Cardiac muscle cell (in vitro differentiated cells and primary cell): Measurements from ENCODE around the gene SAMD15. TPM values are rescaled to one million over a fixed set of nuclear protein-coding genes. Genes with fewer than 3 reads are reported as not detected.

Experiments used
- DNase-seq, 2 donors: peaks; one replicate each; pipeline versions ENCODE4 v3.0.0 to v3.0.0-alpha.2; 2010 to 2017; ENCODE audit warnings: low read depth in 1 of 2, low spot score in 1 of 2
- H3K27ac ChIP-seq: fragments of 200-600 bp; sonication (generic); 2 replicates; pipeline ENCODE4 v1.5.1; 2016
- H3K27me3 ChIP-seq: fragments of 200-600 bp; sonication (generic); 2 replicates; pipeline ENCODE4 v1.6.0; 2016; ENCODE audit warnings: control low read depth
- H3K36me3 ChIP-seq: fragments of 200-600 bp; sonication (generic); 2 replicates; pipeline ENCODE4 v1.5.1; 2016; ENCODE audit warnings: control low read depth
- H3K4me1 ChIP-seq: fragments of 200-600 bp; sonication (generic); 2 replicates; pipeline ENCODE4 v1.8.1; 2017; ENCODE audit warnings: low read depth, mild to moderate bottlenecking, mixed run types
- H3K4me3 ChIP-seq: fragments of 200-600 bp; sonication (generic); 2 replicates; pipeline ENCODE4 v1.5.1; 2016; ENCODE audit warnings: mild to moderate bottlenecking
- H3K9me3 ChIP-seq: fragments of 200-600 bp; sonication (generic); 2 replicates; pipeline ENCODE4 v1.5.1; 2017; ENCODE audit warnings: low read depth, mild to moderate bottlenecking, control low read depth
- CTCF ChIP-seq: IDR thresholded peaks from 2 replicates; pipeline ENCODE4 v1.5.1; 2012; ENCODE audit warnings: low read depth, mild to moderate bottlenecking, low read length
- polyA plus RNA-seq: library from polyadenylated mRNA; unstranded; fragments of >200 nt; fragmentation: Nextera tagmentation; extraction: Ambion mirVana; gene quantifications from 2 replicates; pipeline ENCODE4 v1.2.1, GENCODE V29; 2016
- total RNA-seq: library from RNA; depleted of rRNA; stranded (reverse); fragments of >200 nt; gene quantifications from 2 replicates; pipeline ENCODE4 v1.2.3, GENCODE V29; 2016

The SAMD15 gene
- total and polyA plus RNA-seq, 2 experiments from 2014 or later: 2.1 to 2.2 TPM

GRCh38 chr14:77375973-77376770 is 1.0 kb upstream of the SAMD15 start:
- Histone ChIP-seq H3K27me3 (no peaks in the 10 kb centered on the region), H3K36me3 (no peaks in the 10 kb centered on the region), H3K4me3 (peak overlapping the region; percentile 98), H3K9me3 (no peaks in the 10 kb centered on the region), H3K4me1 (peaks cover 17% of the 10 kb centered on the region), H3K27ac (peak overlapping the region; percentile 86)
- no peak for TF ChIP-seq CTCF
- DNase-seq: peak in 1 of 2 donors; percentile 3

- no peaks in the 10 kb centered on the region for H3K9me3 ChIP-seq
- H3K27me3 ChIP-seq: no peaks in the 10 kb centered on the region
- H3K4me3 ChIP-seq: peak overlapping the region; percentile 98
- no peak overlapping the region for H3K27ac ChIP-seq
- H3K4me1 ChIP-seq: peaks cover 10% of the 10 kb centered on the region
- no peak for DNase-seq
- H3K36me3 ChIP-seq: no peaks in the 10 kb centered on the region
- no peak for TF ChIP-seq CTCF
Measured at GRCh38 chr14:77377502-77377844, 294 bp downstream of the SAMD15 start.

GRCh38 chr14:77378701-77379100 is 1.5 kb downstream of the SAMD15 start:
- DNase-seq: no peak
- no peaks in the 10 kb centered on the region for H3K36me3 ChIP-seq
- H3K27ac ChIP-seq: no peak overlapping the region
- H3K4me3 ChIP-seq: no peak overlapping the region
- H3K9me3 ChIP-seq: no peaks in the 10 kb centered on the region
- TF ChIP-seq CTCF: no peak
- H3K27me3 ChIP-seq: no peaks in the 10 kb centered on the region
- peaks cover 8% of the 10 kb centered on the region for H3K4me1 ChIP-seq

GRCh38 chr14:77390188-77390587 is 13.0 kb downstream of the SAMD15 start:
- H3K27ac ChIP-seq: no peak overlapping the region
- H3K4me3 ChIP-seq: no peak overlapping the region
- no peak for TF ChIP-seq CTCF
- no peaks in the 10 kb centered on the region for H3K9me3 ChIP-seq
- DNase-seq: no peak
- no peaks in the 10 kb centered on the region for H3K27me3 ChIP-seq
- H3K36me3 ChIP-seq: no peaks in the 10 kb centered on the region
- no peaks in the 10 kb centered on the region for H3K4me1 ChIP-seq

GRCh38 chr14:77400216-77400615 is 23.0 kb downstream of the SAMD15 start:
- Histone ChIP-seq H3K4me1 (no peaks in the 10 kb centered on the region), H3K27ac (no peak overlapping the region), H3K27me3 (no peaks in the 10 kb centered on the region), H3K9me3 (no peaks in the 10 kb centered on the region), H3K4me3 (no peak overlapping the region), H3K36me3 (no peaks in the 10 kb centered on the region)
- TF ChIP-seq CTCF: no peak
- no peak for DNase-seq
